GM12878 (cell line): ENCODE results near the gene FGFBP1. TPM values are rescaled to one million over a fixed set of nuclear protein-coding genes. Genes with fewer than 3 reads are reported as not detected.

Source experiments
- ATAC-seq: fragments of 200-7000 bp; cut with Tn5 transposase; 3 replicates; pipeline ENCODE4 v1.9.1; 2020; ENCODE audit warnings: mild to moderate bottlenecking, moderate library complexity
- BruUV-seq: library from RNA; stranded (reverse); fragments of 400-500 nt; replicated peaks from 2 replicates; lab custom pipeline; 2021; lab: Mats Ljungman, UMichigan
- CTCF ChIA-PET: fragments of 300-600 bp; sonication (Branson Sonifier 250); formaldehyde crosslinking; extraction: SDS; loops from one replicate; lab custom pipeline; 2021; ENCODE audit warnings: inconsistent platforms; lab: Yijun Ruan, JAX
- POLR2A ChIA-PET: fragments of 350-600 bp; formaldehyde crosslinking; extraction: SDS; loops from one replicate; lab custom pipeline; 2021; ENCODE audit warnings: inconsistent platforms; lab: Charles Lee
- RAD21 ChIA-PET: fragments of 300-600 bp; sonication (Branson Sonifier 250); formaldehyde crosslinking; loops from one replicate; lab custom pipeline; 2023; ENCODE audit warnings: antibody characterized with exemption; ENCODE audit not compliant: unreplicated experiment; lab: Charles Lee
- SMC1A ChIA-PET: fragments of 300-600 bp; sonication (Branson Sonifier 250); formaldehyde crosslinking; loops from one replicate; lab custom pipeline; 2023; ENCODE audit not compliant: unreplicated experiment, uncharacterized antibody; lab: Charles Lee
- DNase-seq: peaks from one replicate; pipeline ENCODE4 v3.0.0-alpha.2; 2011; ENCODE audit warnings: low read depth, low spot score
- FAIRE-seq: peaks from 3 replicates; lab custom pipeline; 2011; peaks lifted over from hg19 to GRCh38; lab: Jason Lieb, UNC
- H2AFZ ChIP-seq: 2 replicates; pipeline ENCODE4 v1.6.0; 2011; ENCODE audit warnings: low read depth, low read length, control low read depth; ENCODE audit not compliant: control insufficient read depth
- H3K27ac ChIP-seq: 2 replicates; pipeline ENCODE4 v1.5.1; 2011; ENCODE audit warnings: control low read depth; ENCODE audit not compliant: control insufficient read depth, insufficient read depth
- H3K27me3 ChIP-seq, 2 experiments: replicated peaks in 1 of 2; 2 replicates each; pipeline versions ENCODE4 v1.6.0 to v1.6.1; 2011; ENCODE audit warnings: low read length in 1 of 2; ENCODE audit not compliant: control insufficient read depth in 2 of 2, insufficient read depth in 2 of 2
- H3K36me3 ChIP-seq, 2 experiments: 2 replicates each; pipeline ENCODE4 v1.5.1; 2011; ENCODE audit warnings: low read length in 1 of 2; ENCODE audit not compliant: control insufficient read depth in 2 of 2, insufficient read depth in 2 of 2
- H3K4me1 ChIP-seq: 2 replicates; pipeline ENCODE4 v1.6.1; 2011; ENCODE audit warnings: mild to moderate bottlenecking, low read length, moderate library complexity, mixed read lengths; ENCODE audit not compliant: control insufficient read depth, insufficient read depth
- H3K4me2 ChIP-seq: 2 replicates; pipeline ENCODE4 v1.6.0; 2011; ENCODE audit warnings: control low read depth; ENCODE audit not compliant: control insufficient read depth, insufficient read depth
- H3K4me3 ChIP-seq: fragments of 200-600 bp; sonication (generic); 2 replicates; pipeline ENCODE4 v1.5.1; 2016
- H3K79me2 ChIP-seq: 2 replicates; pipeline ENCODE4 v1.6.0; 2011; ENCODE audit warnings: low read length; ENCODE audit not compliant: control insufficient read depth, insufficient read depth
- H3K9ac ChIP-seq: 2 replicates; pipeline ENCODE4 v1.8.0; 2011; ENCODE audit warnings: low read length, control low read depth, mixed read lengths; ENCODE audit not compliant: control insufficient read depth, insufficient read depth
- H3K9me3 ChIP-seq: replicated peaks from 3 replicates; pipeline ENCODE4 v1.5.1; 2011; ENCODE audit warnings: mild to moderate bottlenecking, low read length; ENCODE audit not compliant: control insufficient read depth, insufficient read depth
- H4K20me1 ChIP-seq: 2 replicates; pipeline ENCODE4 v1.6.0; 2011; ENCODE audit not compliant: control insufficient read depth, insufficient read depth
- BHLHE40 ChIP-seq, 2 experiments: fragments of 450-650 bp in 1 of 2; IDR thresholded peaks; 2 replicates each; pipeline ENCODE4 v1.6.1; 2011 to 2017; ENCODE audit warnings: low read depth in 2 of 2, borderline replicate concordance in 1 of 2, improper control_type of control experiment in 1 of 2, low read length in 1 of 2, mild to moderate bottlenecking in 1 of 2
- CTCF ChIP-seq, 3 experiments: IDR thresholded peaks in 2 of 3; conservative IDR thresholded peaks in 1 of 3; 2 replicates each; pipeline ENCODE4 v1.5.1; 2011; ENCODE audit warnings: low read depth in 3 of 3, low read length in 3 of 3, mild to moderate bottlenecking in 3 of 3, control low read depth in 2 of 3, moderate library complexity in 2 of 3, inconsistent platforms in 1 of 3, mixed read lengths in 1 of 3; ENCODE audit not compliant: control insufficient read depth in 2 of 3, insufficient read depth in 1 of 3; ENCODE audit errors: extremely low read depth in 1 of 3
- IKZF1 ChIP-seq: fragments of 450-650 bp; conservative IDR thresholded peaks from 2 replicates; pipeline ENCODE4 v1.6.1; 2017; ENCODE audit warnings: antibody characterized with exemption, mild to moderate bottlenecking
- IRF4 ChIP-seq: IDR thresholded peaks from 2 replicates; pipeline ENCODE4 v1.6.1; 2011; ENCODE audit warnings: low read depth, low read length
- MYB ChIP-seq: fragments of 150-350 bp; IDR thresholded peaks from 2 replicates; pipeline ENCODE4 v1.6.1; 2014; ENCODE audit warnings: mild to moderate bottlenecking, low read depth, low read length, borderline replicate concordance
- PKNOX1 ChIP-seq: fragments of 450-650 bp; IDR thresholded peaks from 2 replicates; pipeline ENCODE4 v1.6.1; 2016; ENCODE audit warnings: mild to moderate bottlenecking
- POU2F2 ChIP-seq: IDR thresholded peaks from 3 replicates; pipeline ENCODE4 v1.6.1; 2011; ENCODE audit warnings: low read depth, mild to moderate bottlenecking, low read length, borderline replicate concordance
- RUNX3 ChIP-seq: IDR thresholded peaks from 2 replicates; pipeline ENCODE4 v1.6.1; 2012; ENCODE audit warnings: low read length, inconsistent platforms
- SMC3 ChIP-seq: IDR thresholded peaks from 2 replicates; pipeline ENCODE4 v1.6.1; 2011; ENCODE audit warnings: low read length, improper control_type of control experiment, borderline replicate concordance
- SP1 ChIP-seq: IDR thresholded peaks from one replicate; pipeline ENCODE4 v1.6.1; 2011; ENCODE audit warnings: low read depth, low read length
- TAF1 ChIP-seq: IDR thresholded peaks from 2 replicates; pipeline ENCODE4 v1.6.1; 2011; ENCODE audit warnings: mild to moderate bottlenecking, low read depth, low read length, borderline replicate concordance
- YY1 ChIP-seq: IDR thresholded peaks from 2 replicates; pipeline ENCODE4 v1.6.1; 2011; ENCODE audit warnings: low read depth, mild to moderate bottlenecking, low read length
- ZNF384 ChIP-seq: IDR thresholded peaks from 2 replicates; pipeline ENCODE4 v1.6.1; 2012; ENCODE audit warnings: low read depth, mild to moderate bottlenecking, low read length, improper control_type of control experiment, borderline replicate concordance
- WGBS: methylation state at CpG from one replicate; pipeline ENCODE4 v1.1.6; 2016; ENCODE audit warnings: low lambda C conversion rate; ENCODE audit not compliant: insufficient replicate concordance, insufficient coverage; ENCODE audit errors: missing lambda C conversion rate; 5-methylcytosine and 5-hydroxymethylcytosine counted together
- in situ Hi-C: fragments of 300-500 bp; cut with MboI; formaldehyde crosslinking; loops from 9 replicates; pipeline ENCODE4 v1.14.3; 2018; ENCODE audit warnings: mixed read lengths
- intact Hi-C: fragments of 100-400 bp; cut with micrococcal nuclease; formaldehyde crosslinking; loops from one replicate; pipeline ENCODE4 v1.14.2; 2022; ENCODE audit not compliant: unreplicated experiment
- polyA plus RNA-seq, 11 experiments: library from polyadenylated mRNA; depleted of rRNA in 4 of 11; unstranded in 6 of 11; stranded (reverse) in 5 of 11; fragments of >200 nt; fragmentation: Nextera tagmentation in 4 of 11; fragmentation: Illumina TruSeq in 1 of 11; extraction: Ambion mirVana in 4 of 11; extraction: Trizol in 1 of 11; gene quantifications; 1 replicate in 1 of 11; 2 replicates in 10 of 11; pipeline versions ENCODE4 v1.2.1 to v1.2.3, GENCODE V29; 2011 to 2016; ENCODE audit warnings: inconsistent platforms in 2 of 11, missing spikeins in 2 of 11, low read depth in 1 of 11
- total RNA-seq, 4 experiments: library from RNA; depleted of rRNA in 3 of 4; stranded (reverse); fragments of >200 nt in 3 of 4; fragmentation: Illumina TruSeq in 1 of 4; extraction: Trizol in 1 of 4; gene quantifications; 2 replicates each; pipeline versions ENCODE4 v1.2.1 to v1.2.3, GENCODE V29; 2013 to 2021
- TF ChIP-seq, protein P1 (sequence below): fragments of 450-650 bp; IDR thresholded peaks from 2 replicates; pipeline ENCODE4 v1.6.1; 2018; ENCODE audit warnings: mild to moderate bottlenecking, low read depth, moderate library complexity; ENCODE audit not compliant: partially characterized antibody
- TF ChIP-seq, protein P2 (sequence below): IDR thresholded peaks from 2 replicates; pipeline ENCODE4 v1.6.1; 2012; ENCODE audit warnings: low read depth, low read length, improper control_type of control experiment

FGFBP1 gene
- total and polyA plus RNA-seq, 10 of the 15 experiments (the other 5 are each of a cell fraction or from before 2014, with no cell fraction given) = 0.09 to 0.11 (median 0.09) TPM; not detected in 7

DNA sequence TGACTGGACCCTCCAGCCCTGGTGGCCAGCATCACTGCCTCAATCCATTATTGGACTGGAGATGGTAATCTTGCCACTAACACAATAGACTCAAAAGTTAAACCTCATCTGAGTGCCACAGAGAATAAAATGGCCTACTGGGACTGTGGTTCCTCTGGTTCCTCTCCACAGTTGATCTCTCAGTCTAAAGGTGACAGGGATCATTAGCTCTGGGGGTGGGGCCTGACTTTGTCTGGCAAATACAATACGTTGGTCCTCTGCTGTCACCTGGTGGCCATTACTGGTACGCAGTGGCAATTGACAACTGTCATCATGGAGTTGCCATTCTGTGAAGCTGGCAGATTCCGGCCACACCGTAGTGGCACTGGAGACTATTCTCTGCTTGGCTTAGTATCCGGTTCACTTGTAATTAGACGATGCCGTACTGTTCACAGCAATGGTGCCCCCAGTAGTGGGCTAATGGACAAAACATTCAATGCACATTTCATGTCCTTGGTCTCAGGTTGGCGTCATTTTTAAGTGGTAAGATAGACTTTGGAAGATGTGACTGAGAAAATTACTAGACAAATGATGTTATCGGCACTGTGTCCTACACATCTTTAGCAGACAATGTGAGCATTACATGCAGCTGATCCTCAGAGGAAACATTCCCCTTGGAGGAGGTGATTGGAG lies 17.8 kb upstream of the FGFBP1 start:
- ATAC-seq = peak; percentile 90
- Histone ChIP-seq H3K4me1 (0 out of 2 replicates have a peak, but pooled peaks cover 3% of the 10 kb centered on the region), H3K9me3 (no peaks in the 10 kb centered on the region; the same call in 2 of the 3 replicates), H3K79me2 (no peaks in the 10 kb centered on the region), H3K9ac (no peak overlapping the region), H3K27ac (no peak overlapping the region), H3K27me3 (no peaks in the 10 kb centered on the region), H3K4me3 (no peak overlapping the region), H3K36me3 (no peaks in the 10 kb centered on the region), H3K4me2 (no peak overlapping the region), H2AFZ (no peak overlapping the region), H4K20me1 (no peaks in the 10 kb centered on the region)
- ChIA-PET RAD21 (interaction anchor here (0.7 to 6.1 kb wide), 27 partner anchors 9 to 477 kb away, joined by 3 to 142 read pairs (median 4); partner anchors contain the start of gene FAM200B), CTCF (interaction anchor here (0.6 to 6.1 kb wide), 38 partner anchors 8 to 720 kb away, joined by 3 to 194 read pairs (median 4); no protein-coding TSS in a partner anchor), POLR2A (interaction anchor here (1.7 kb wide), 1 partner anchor 73 kb away, joined by 12 read pairs; no protein-coding TSS in a partner anchor), SMC1A (interaction anchor here (0.8 to 5.9 kb wide), 28 partner anchors 25 to 477 kb away, joined by 3 to 179 read pairs (median 4); partner anchors contain the start of gene FAM200B)
- peak; percentile 55 for DNase-seq
- BruUV-seq = no TSS peak
- in situ Hi-C loops (loop anchor here (5.0 to 25.0 kb wide), 3 partner anchors 72 to 719 kb away; no protein-coding TSS in a partner anchor), intact Hi-C loops (loop anchor here (1.0 to 2.0 kb wide), 6 partner anchors 44 to 477 kb away; no protein-coding TSS in a partner anchor)
- peak; percentile 91 for FAIRE-seq
- WGBS = 31% methylated on average over 9 of the region's 9 CpGs
- TF ChIP-seq ZNF384 (no peak), POU2F2 (peak; percentile 65; the same call in 1 of the 3 replicates), PKNOX1 (peak; percentile 77), MYB (no peak), BHLHE40 (IDR thresholded peaks at IDR 0.05; ENCODE audit: borderline replicate concordance in 1 of 2, low read depth in 2 of 2, low read length in 1 of 2) (no peak), IKZF1 (peak; percentile 33; the same call in 1 of the 2 replicates), TAF1 (no peak), RUNX3 (peak; percentile 24; the same call in 1 of the 2 replicates), IRF4 (0 out of 2 replicates have a peak, but pooled peaks have one; percentile 53), YY1 (peak; percentile 86), SP1 (peak; percentile 27), SMC3 (peak; percentile 99), CTCF (IDR thresholded peaks at IDR 0.05 in 2 of 3, conservative IDR thresholded peaks at IDR 0.05 in 1 of 3; ENCODE audit: control insufficient read depth in 2 of 3, extremely low read depth in 1 of 3, insufficient read depth in 1 of 3, low read depth in 3 of 3, low read length in 3 of 3) (peak; percentile 86 to 98 (median 92))
- TF ChIP-seq, protein P1, sequence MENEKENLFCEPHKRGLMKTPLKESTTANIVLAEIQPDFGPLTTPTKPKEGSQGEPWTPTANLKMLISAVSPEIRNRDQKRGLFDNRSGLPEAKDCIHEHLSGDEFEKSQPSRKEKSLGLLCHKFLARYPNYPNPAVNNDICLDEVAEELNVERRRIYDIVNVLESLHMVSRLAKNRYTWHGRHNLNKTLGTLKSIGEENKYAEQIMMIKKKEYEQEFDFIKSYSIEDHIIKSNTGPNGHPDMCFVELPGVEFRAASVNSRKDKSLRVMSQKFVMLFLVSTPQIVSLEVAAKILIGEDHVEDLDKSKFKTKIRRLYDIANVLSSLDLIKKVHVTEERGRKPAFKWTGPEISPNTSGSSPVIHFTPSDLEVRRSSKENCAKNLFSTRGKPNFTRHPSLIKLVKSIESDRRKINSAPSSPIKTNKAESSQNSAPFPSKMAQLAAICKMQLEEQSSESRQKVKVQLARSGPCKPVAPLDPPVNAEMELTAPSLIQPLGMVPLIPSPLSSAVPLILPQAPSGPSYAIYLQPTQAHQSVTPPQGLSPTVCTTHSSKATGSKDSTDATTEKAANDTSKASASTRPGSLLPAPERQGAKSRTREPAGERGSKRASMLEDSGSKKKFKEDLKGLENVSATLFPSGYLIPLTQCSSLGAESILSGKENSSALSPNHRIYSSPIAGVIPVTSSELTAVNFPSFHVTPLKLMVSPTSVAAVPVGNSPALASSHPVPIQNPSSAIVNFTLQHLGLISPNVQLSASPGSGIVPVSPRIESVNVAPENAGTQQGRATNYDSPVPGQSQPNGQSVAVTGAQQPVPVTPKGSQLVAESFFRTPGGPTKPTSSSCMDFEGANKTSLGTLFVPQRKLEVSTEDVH = no peak
- TF ChIP-seq, protein P2, sequence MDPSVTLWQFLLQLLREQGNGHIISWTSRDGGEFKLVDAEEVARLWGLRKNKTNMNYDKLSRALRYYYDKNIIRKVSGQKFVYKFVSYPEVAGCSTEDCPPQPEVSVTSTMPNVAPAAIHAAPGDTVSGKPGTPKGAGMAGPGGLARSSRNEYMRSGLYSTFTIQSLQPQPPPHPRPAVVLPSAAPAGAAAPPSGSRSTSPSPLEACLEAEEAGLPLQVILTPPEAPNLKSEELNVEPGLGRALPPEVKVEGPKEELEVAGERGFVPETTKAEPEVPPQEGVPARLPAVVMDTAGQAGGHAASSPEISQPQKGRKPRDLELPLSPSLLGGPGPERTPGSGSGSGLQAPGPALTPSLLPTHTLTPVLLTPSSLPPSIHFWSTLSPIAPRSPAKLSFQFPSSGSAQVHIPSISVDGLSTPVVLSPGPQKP = no peak
